Eye (tissue), 1 donor: ENCODE data around the gene RAD51C.
A peak's percentile ranks its signal among the peaks of the same experiment; 100 is the strongest.
"Not testable (repeated sequence)": the region's sequence is repeated elsewhere in the genome, so short reads cannot be mapped to it uniquely, and the experiment has no call there.

Experiments
- DNase-seq: peaks from one replicate; pipeline ENCODE4 v3.0.0-alpha.2; 2015

Gene RAD51C

GRCh38 chr17:58692239-58693055, at the start of gene RAD51C:
TSS of gene RAD51C (plus strand) at chr17:58692602. CDS start at chr17:58692644, 42 bp downstream.
- peak; percentile 93 for DNase-seq

- no peak for DNase-seq
Observed at GRCh38 chr17:58643147-58643546, 49.3 kb upstream of the RAD51C start.

- DNase-seq, result no peak
Observed at GRCh38 chr17:58648236-58648635, 44.2 kb upstream of the RAD51C start.

GRCh38 chr17:58657962-58658803, 34.2 kb upstream of the RAD51C start:
- DNase-seq, result not testable (repeated sequence)

- peak; percentile 99 for DNase-seq
Observed at GRCh38 chr17:58658804-58659713, 33.3 kb upstream of the RAD51C start.

- DNase-seq, result not testable (repeated sequence)
Observed at GRCh38 chr17:58659714-58660084, 32.7 kb upstream of the RAD51C start.

- no peak for DNase-seq
Observed at GRCh38 chr17:58660621-58661020, 31.8 kb upstream of the RAD51C start.

- no peak for DNase-seq
Observed at GRCh38 chr17:58661499-58661898, 30.9 kb upstream of the RAD51C start.

- DNase-seq, result no peak
Observed at GRCh38 chr17:58664302-58664701, 28.1 kb upstream of the RAD51C start.

GRCh38 chr17:58665946-58666857, 26.2 kb upstream of the RAD51C start:
- DNase-seq, result no peak

GRCh38 chr17:58666858-58667267, 25.5 kb upstream of the RAD51C start:
- peak; percentile 53 for DNase-seq

- no peak for DNase-seq
Observed at GRCh38 chr17:58667934-58668597, 24.3 kb upstream of the RAD51C start.

GRCh38 chr17:58668598-58668935, 23.8 kb upstream of the RAD51C start:
- DNase-seq, result no peak

- no peak for DNase-seq
Observed at GRCh38 chr17:58669853-58670252, 22.5 kb upstream of the RAD51C start.

- DNase-seq, result peak; percentile 91
Observed at GRCh38 chr17:58671969-58672368, 20.4 kb upstream of the RAD51C start.

- no peak for DNase-seq
Observed at GRCh38 chr17:58677194-58677880, 15.1 kb upstream of the RAD51C start.

- not testable (repeated sequence) for DNase-seq
Observed at GRCh38 chr17:58678287-58678686, 14.1 kb upstream of the RAD51C start.

- DNase-seq, result peak; percentile 19
Observed at GRCh38 chr17:58679263-58680037, 13.0 kb upstream of the RAD51C start.

- peak; percentile 14 for DNase-seq
Observed at GRCh38 chr17:58680038-58680369, 12.4 kb upstream of the RAD51C start.

- DNase-seq, result no peak
Observed at GRCh38 chr17:58684003-58684402, 8.4 kb upstream of the RAD51C start.
